GM15510 (cell line): ENCODE measurements around the gene CCDC102A.

Experiments
- POLR2A ChIP-seq: IDR thresholded peaks from 3 replicates; pipeline ENCODE4 v1.6.1; 2011; ENCODE audit warnings: borderline replicate concordance; ENCODE audit not compliant: insufficient read length; ENCODE audit errors: extremely low read depth

CCDC102A gene

DNA sequence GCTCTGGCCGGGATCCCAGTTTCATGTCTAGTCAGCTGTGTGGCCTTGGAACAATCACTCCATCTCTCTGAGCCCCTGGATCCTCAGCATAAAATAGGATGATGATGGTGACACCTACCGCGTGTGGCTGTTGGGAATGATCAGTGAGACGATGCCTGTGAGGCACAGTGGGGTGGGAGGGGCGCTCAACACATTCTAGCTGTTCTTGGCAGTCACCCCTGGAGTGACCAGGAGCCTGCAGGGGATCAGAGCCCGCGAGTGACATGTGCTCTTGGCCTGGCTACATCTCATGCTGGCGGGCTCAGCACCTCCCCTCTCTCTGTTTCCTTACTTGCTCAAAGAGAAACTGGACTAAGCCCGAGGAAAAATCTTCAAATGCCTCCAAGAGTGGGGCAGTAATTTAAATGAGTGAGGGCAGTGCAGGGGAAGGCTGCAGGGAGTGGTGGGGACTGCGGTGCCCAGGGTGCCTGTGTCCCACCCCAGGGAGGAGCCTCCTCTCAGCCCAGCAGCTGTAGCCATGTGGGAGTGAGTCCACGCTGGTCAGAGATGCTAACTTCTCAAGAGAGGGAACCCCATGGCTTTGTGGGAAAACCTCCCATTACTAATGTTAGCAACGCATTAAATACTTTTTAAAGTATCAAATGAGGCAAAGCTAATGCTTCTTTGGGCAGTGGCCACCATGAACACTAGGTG is 27.0 kb downstream of the CCDC102A start:
- TF ChIP-seq POLR2A, result no peak

DNA sequence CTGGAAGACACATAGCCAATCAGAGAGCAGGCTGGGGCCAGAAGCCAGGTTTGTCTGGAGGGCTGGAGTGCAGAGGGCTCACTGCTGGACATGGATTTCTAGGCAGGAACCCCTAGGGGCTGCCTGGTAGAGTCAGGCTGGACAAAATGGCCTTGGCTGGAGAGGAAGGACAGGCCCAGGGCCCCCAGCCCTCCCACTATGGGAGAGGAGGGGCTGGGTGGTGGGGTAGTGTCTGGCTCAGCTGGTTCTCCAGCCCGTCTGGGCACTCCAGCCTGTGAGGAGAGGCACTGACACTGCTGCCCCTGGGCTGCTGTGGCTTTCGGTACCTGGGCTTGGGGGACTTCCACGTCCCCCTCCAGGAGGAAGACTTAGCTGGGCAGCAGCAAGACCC is 28.3 kb downstream of the CCDC102A start:
- no peak for TF ChIP-seq POLR2A

DNA sequence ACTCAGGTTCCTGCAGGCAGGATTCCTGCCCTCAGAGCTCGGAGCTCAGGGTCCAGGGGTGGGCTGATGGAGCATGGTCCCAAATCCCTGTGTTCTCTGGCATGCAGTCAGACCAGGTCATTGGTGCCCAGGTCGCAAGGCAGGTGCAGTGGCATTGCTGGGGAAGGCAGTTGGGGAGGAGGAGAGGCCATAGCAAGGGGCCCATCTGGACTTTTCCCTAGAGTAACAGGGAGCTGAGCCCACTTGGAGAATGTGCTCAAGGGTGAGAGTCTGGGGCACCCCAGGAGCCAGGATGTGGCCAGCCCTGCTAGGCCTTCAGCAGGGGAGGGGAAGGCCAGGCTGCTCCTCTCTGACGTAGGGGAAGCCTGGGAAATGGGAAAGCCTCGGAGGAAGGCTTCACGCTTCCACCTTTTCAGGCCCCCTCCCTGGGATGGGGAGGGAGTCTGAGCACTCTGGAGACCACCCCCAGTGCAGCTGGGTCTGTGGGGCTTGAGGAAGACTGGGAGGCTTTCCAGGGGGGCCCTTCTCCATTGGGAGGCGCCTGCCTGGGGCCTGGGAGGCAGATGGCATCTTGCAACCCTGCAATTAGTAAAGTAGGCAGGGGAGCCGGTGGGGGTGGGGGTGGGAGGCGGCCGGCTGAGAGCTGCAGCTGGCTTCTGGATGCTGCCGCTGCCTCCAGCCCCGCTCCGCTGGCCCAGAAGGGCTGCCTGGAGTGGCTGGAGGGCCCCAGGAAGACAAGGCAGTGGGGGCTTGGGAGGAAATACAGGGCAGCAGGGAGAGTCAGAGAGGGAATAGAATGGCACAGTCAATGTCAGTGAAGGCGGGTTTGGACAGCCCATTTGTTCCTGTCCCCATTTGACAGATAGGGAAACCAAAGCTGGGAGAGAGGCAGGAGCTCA is 29.0 kb downstream of the CCDC102A start:
- no peak for TF ChIP-seq POLR2A

DNA sequence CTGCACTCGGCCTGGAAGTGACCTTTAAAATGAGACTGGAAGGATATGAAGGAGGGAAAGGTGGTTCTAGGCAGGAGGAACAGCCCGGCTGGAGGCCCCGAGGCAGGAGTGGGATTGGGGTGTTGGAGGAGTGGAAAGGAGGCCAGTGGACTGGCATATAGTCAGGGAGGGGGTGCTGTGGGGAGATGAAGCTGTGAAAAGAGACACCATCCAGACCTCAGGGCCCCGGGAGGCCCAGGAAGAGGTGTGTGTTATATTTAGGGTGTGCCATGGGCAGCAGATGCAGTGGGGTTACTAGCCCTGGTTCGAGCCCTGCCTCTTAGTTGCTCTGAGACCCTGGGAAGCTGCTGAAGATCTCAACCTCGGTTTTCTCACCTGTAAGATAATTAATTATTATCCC is 31.2 kb downstream of the CCDC102A start:
- no peak for TF ChIP-seq POLR2A

DNA sequence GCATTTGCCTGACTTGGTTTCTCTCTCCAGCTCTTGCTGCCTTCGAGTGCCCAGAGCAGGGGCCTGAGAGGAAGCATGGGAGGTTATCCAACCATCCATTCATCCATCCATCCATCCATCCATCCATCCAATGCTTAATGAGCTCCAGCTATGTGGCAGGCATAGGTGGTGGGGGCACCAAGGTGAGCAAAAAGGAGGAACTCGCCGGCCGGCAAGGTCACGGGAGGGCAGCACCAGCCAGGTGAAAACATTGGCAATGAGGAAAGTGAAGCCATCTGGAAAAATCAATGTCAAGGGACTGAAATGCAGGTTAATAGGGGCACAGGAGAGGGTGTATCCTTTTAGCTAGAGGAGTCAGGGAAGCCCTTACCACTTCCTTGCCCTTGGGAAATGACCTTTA is 31.9 kb downstream of the CCDC102A start:
- TF ChIP-seq POLR2A, result no peak

DNA sequence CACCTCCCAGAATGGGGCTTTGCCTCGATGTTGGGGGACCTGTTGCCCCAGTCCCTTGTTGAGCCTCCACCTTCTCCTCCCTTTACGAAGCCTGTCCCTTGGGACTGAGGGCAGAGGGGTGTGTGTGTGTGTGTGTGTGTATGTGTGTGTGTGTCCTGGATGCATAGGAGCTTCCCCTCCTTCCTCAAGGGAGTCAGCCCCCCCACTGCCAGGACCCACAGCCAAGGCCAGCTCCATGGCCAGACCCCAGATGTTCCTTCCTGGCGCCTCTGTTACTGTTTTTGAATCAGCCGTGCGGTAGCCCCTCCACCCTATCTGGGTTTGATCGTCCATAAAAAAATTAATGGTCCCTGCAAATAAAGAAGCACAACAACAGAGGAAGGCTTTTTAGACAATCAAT is 32.4 kb downstream of the CCDC102A start:
- TF ChIP-seq POLR2A, result no peak

DNA sequence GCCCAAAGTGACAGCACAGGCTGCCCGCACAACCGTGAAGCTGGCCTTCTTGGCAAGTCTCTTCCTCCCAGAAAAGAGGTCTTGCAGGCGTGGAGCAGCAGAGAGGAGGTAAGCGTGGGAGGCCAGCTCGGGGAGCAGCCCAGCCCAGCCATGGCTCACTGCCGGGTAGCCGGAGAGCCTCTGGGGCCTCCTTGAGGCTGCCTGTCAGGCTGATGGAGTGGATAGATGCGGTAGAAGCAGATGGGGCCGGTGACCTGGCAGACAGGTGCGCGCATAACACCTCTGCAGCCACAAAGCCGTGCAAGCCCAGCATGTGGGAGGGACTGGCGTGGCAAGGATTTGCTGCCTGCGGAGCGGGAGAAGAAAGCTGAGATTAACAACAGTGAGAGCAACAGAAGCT is 33.0 kb downstream of the CCDC102A start:
- TF ChIP-seq POLR2A, result no peak

DNA sequence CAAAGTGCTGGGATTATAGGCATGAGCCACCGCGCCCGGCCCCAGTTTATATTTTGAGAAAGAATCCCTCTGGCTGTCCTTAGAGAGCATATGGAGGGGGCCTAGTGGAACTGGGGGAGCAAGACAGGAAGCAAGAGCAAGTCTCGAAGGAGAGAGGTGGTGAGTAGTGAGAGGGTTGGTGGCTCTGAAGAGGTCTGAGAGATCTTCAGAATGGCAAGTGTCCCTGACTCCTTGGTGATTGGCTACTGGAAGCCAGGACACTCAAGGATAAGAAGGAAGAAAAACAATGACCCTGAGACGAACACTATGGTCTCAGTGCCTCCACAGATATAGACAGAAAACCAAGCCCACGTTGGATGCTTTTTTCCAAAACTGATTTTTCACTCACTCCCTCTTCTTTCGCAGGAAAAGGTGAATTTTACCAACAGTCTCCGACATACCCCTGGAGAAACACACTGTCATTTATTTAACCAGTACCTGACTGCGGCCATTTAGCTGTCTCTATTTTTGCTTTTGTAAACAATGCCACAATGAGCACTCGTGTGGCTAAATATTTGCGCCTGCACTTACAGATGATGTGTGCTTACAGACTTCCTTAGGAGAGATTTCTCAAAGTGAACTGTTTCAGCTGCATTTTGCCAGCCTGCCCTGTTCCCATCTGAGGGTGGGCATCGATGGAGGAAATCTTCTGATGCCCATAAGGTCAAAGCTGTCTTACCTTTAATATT is 34.2 kb downstream of the CCDC102A start:
- TF ChIP-seq POLR2A, result no peak

DNA sequence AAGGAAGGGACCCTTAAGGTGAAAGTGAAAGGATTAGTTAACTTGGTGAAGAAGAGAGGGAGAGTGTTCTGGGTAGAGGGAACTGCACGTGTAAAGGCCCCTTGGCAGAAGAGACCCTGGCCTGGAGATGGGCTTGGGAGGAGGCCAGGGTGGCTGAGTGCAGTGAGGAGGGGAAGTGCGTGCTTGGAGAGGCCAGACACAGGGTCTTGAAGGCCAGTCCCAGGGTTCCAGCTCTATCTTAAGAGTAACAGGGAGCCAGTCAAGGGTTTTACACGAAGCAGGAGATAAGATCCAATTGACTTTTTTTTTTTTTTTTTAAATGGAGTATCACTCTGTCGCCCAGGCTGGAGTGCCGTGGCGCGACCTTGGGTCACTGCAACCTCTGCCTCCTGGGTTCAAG is 34.9 kb downstream of the CCDC102A start:
- TF ChIP-seq POLR2A, result no peak

DNA sequence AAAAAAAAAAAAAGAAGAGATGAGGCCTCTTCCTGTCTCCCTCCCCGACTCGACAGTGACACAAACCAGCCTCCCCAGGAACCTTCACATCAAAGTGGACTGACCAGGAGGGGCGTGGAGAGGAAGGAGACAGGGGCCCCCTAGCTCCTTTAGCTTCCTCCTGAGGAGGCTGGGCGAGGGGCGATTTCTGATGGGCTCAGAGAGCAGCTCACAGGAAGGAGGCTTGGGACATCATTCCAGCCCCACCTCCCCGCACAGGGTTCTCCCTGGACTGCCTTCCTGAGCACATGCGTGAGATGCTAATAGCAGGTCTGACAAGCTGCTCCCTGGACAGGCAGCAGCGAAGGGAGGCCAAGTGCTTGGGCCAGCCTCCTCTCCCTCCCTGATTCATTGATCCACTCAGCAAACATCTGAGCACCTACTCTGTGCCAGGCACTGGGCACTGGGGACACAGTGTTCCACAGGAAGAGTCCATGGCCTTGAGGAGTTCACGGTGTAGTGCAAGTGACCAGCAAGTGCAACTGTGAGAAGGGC is 35.7 kb downstream of the CCDC102A start:
- TF ChIP-seq POLR2A, result no peak

DNA sequence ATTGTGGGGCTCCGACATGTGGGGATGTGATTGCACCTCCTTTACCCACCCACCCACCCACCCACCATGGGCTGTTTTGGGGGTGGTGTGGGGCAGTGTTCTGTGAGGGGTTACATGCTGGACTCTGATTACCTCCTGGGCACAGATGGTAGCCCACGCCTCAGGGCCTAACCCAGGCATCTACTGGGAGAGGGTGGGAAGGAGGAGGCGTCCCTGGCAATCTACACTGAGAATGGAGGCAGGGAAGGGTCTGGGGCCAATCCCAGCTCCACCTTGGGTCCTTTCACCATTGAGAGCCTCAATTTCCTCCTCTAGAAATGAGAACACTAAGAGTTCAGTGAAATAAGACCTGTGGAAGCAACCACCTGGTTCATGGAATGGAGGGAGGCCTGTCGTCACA is 38.3 kb downstream of the CCDC102A start:
- TF ChIP-seq POLR2A, result no peak

DNA sequence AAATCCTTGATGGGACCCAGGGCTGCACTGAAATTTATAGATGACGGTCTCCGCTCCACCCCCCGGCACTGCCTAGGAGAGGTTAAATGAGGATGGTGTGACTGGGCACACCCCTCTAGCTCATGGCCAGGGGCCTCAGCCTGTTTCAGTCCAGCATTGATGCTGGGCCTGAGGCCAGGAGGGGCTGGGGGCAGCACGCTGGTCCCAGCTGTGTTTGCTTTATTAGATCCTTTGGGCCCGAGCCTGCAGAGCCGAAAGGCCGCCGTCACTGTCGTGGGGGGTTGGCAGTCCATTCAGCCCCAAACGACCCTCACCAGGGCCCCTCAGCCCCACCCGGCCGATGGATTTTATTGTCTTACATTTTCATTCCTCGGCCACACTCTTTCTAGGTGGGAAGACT is 39.2 kb downstream of the CCDC102A start:
- TF ChIP-seq POLR2A, result no peak

DNA sequence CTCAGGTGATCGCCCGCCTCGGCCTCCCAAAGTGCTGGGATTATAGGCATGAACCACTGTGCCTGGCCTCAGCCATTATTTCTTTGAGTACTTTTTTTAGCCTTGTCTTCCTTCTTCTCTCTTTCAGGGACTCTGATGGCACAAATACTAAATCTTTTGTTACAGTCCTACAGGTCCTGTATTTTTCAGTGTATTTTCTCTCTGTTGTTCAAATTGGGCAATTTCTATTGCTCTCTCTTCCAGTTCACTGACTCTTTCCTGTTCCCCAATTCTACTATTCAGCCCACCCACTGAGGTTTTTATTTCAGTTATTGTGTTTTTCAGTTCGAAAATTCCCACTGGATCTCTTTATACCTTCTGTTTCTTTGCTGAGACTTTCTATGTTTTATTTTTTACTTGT is 42.6 kb downstream of the CCDC102A start:
- TF ChIP-seq POLR2A, result no peak

DNA sequence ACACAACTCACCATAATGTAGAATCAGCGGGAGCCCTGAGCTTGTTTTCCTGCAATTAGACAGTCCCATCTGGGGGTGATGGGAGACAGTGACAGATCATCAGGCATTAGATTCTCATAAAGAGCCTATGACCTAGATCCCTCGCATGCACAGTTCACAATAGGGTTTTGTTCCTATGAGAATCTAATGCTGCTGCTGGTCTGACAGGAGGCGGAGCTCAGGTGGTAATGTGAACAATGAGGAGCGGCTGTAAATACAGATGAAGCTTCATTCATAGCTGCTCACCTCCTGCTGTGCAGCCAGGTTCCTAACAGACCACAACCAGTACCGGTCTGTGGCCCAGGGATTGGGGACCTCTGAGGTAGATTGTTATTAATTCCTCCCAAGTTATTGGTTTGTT is 47.1 kb downstream of the CCDC102A start:
- no peak for TF ChIP-seq POLR2A

DNA sequence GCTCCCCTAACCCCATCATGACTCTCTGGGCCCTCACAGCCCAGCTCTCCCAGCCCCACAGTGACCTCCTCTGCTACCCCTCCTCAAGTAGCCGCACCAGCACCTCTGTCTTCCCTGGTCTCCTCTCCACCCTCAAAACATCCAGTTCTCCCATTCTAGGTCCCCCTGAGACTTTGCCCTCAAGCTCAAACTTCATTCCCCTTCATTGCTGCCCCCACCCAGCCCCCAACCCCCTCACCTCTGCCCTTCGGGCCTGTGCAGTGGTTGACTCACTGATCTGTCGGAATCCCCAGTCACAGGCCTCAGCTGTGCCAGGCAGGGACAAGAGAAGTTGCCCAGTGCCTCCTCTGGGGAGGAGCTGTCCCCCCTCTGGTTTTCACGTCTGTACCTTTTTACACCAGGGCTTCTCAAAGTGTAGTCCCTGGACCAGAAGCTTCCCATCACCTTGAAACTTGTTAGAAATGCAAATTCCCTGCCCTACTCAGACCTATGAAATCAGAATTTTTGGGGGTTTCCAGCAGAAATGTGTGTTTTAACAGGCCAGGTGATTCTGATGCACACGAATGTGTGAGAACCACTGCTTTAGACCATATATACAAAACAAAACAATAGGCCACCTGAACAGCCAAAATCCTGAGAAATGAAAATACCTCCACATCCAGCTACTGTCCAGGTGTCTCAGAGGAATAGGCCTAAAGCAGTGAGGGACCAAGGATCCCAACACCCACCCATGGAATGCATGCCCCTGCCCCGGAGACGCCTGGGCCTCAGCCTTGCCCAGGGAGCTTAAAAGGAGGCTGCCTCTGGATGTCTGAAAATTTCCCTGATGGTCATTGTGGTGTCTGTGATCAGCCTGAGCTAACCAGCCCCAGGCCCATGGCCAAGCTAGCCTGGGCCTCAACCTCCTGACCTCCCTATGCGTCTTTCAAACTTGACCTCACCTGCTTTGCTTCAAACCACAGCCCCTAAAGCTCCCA is 49.2 kb downstream of the CCDC102A start:
- TF ChIP-seq POLR2A, result no peak
